ENCODE data around the gene ZEB2.

The ZEB2 gene

GRCh38 chr2:144495227-144496091 is 24.5 kb downstream of the ZEB2 start:
- no peak for DNase-seq (ENCODE audit: low read depth)

- no peak for DNase-seq (ENCODE audit: low read depth)
Measured at GRCh38 chr2:144493027-144493809, 26.7 kb downstream of the ZEB2 start.

- no peak for DNase-seq (ENCODE audit: low read depth)
Measured at GRCh38 chr2:144490857-144491256, 29.1 kb downstream of the ZEB2 start.

GRCh38 chr2:144490017-144490416 is 29.9 kb downstream of the ZEB2 start:
- DNase-seq (ENCODE audit: low read depth): no peak

- DNase-seq (ENCODE audit: low read depth): no peak
Measured at GRCh38 chr2:144489315-144489916, 30.5 kb downstream of the ZEB2 start.

- no peak for DNase-seq (ENCODE audit: low read depth)
Measured at GRCh38 chr2:144484201-144484948, 35.5 kb downstream of the ZEB2 start.

GRCh38 chr2:144481666-144482065 is 38.3 kb downstream of the ZEB2 start:
- DNase-seq (ENCODE audit: low read depth): no peak

GRCh38 chr2:144481109-144481508 is 38.8 kb downstream of the ZEB2 start:
- DNase-seq (ENCODE audit: low read depth): no peak

- DNase-seq (ENCODE audit: low read depth): no peak
Measured at GRCh38 chr2:144480285-144480684, 39.6 kb downstream of the ZEB2 start.

GRCh38 chr2:144479659-144480058 is 40.3 kb downstream of the ZEB2 start:
- DNase-seq (ENCODE audit: low read depth): no peak

- DNase-seq (ENCODE audit: low read depth): no peak
Measured at GRCh38 chr2:144479138-144479537, 40.8 kb downstream of the ZEB2 start.

- no peak for DNase-seq (ENCODE audit: low read depth)
Measured at GRCh38 chr2:144477957-144478311, 42.0 kb downstream of the ZEB2 start.

- no peak for DNase-seq (ENCODE audit: low read depth)
Measured at GRCh38 chr2:144477281-144477956, 42.5 kb downstream of the ZEB2 start.

- DNase-seq (ENCODE audit: low read depth): no peak
Measured at GRCh38 chr2:144476682-144477081, 43.2 kb downstream of the ZEB2 start.

- DNase-seq (ENCODE audit: low read depth): no peak
Measured at GRCh38 chr2:144475569-144476275, 44.2 kb downstream of the ZEB2 start.

- DNase-seq (ENCODE audit: low read depth): no peak
Measured at GRCh38 chr2:144475044-144475443, 44.9 kb downstream of the ZEB2 start.

- DNase-seq (ENCODE audit: low read depth): no peak
Measured at GRCh38 chr2:144474017-144474416, 45.9 kb downstream of the ZEB2 start.

GRCh38 chr2:144472911-144473310 is 47.0 kb downstream of the ZEB2 start:
- no peak for DNase-seq (ENCODE audit: low read depth)

GRCh38 chr2:144472046-144472412 is 47.9 kb downstream of the ZEB2 start:
- DNase-seq (ENCODE audit: low read depth): no peak

GRCh38 chr2:144471305-144472045 is 48.4 kb downstream of the ZEB2 start:
- no peak for DNase-seq (ENCODE audit: low read depth)

All from activated T-cell treated with anti-CD3 and anti-CD28 coated beads for 1 hour (primary cell).